Ascending aorta (tissue), 2 donors: ENCODE measurements around the gene DROSHA. TPM values are rescaled to one million over a fixed set of nuclear protein-coding genes. Genes with fewer than 3 reads are reported as not detected.

ENCODE experiments used
- DNase-seq, 2 donors: peaks; one replicate each; pipeline ENCODE4 v3.0.0-alpha.2; 2019; ENCODE audit warnings: low spot score in 2 of 2
- H3K27ac ChIP-seq, 2 donors: fragments of 200-600 bp; sonication (generic); one replicate each; pipeline ENCODE4 v1.5.1; 2016 to 2017; ENCODE audit warnings: mild to moderate bottlenecking in 1 of 2
- H3K27me3 ChIP-seq: fragments of 200-600 bp; sonication (generic); one replicate; pipeline ENCODE4 v1.5.1; 2017
- H3K36me3 ChIP-seq, 2 donors: fragments of 200-600 bp; sonication (generic); one replicate each; pipeline ENCODE4 v1.5.1; 2016
- H3K4me1 ChIP-seq, 2 donors: fragments of 200-600 bp; sonication (generic); one replicate each; pipeline ENCODE4 v1.5.1; 2016 to 2017; ENCODE audit warnings: mild to moderate bottlenecking in 1 of 2
- H3K4me3 ChIP-seq, 2 donors: fragments of 200-600 bp; sonication (generic); one replicate each; pipeline ENCODE4 v1.5.1; 2016 to 2017; ENCODE audit warnings: mild to moderate bottlenecking in 1 of 2
- H3K9me3 ChIP-seq, 2 donors: fragments of 200-600 bp; sonication (generic); one replicate each; pipeline ENCODE4 v1.5.1; 2016
- CTCF ChIP-seq, 3 experiments: fragments of 200-600 bp in 2 of 3; fragments of 450-650 bp in 1 of 3; sonication (generic) in 2 of 3; IDR thresholded peaks; one replicate each; pipeline ENCODE4 v1.5.1; 2016 to 2019; ENCODE audit warnings: antibody characterized with exemption in 3 of 3, mild to moderate bottlenecking in 1 of 3, moderate library complexity in 1 of 3
- intact Hi-C: fragments of 100-400 bp; cut with DNase I; formaldehyde crosslinking; loops from one replicate; pipeline ENCODE4 v1.15.1; 2023
- total RNA-seq: library from RNA; depleted of rRNA; stranded (reverse); fragments of >200 nt; gene quantifications from one replicate; pipeline ENCODE4 v1.1.0, GENCODE V29; 2016

Gene DROSHA
- total RNA-seq, 1 donor from 2014 or later = 54.9 TPM

GRCh38 chr5:31485376-31486207 is 46.3 kb downstream of the DROSHA start:
- Histone ChIP-seq H3K9me3 (no peaks in the 10 kb centered on the region), H3K4me3 (no peak overlapping the region), H3K4me1 (no peaks in the 10 kb centered on the region), H3K36me3 (peaks cover 11 to 48% of the 10 kb centered on the region in 2 donors), H3K27me3 (no peaks in the 10 kb centered on the region), H3K27ac (no peak overlapping the region)
- no peak for TF ChIP-seq CTCF (IDR thresholded peaks at IDR 0.05)
- intact Hi-C loops = no loop called here
- DNase-seq = no peak

- intact Hi-C loops = no loop called here
- TF ChIP-seq CTCF (IDR thresholded peaks at IDR 0.05) = no peak
Observed at GRCh38 chr5:31481531-31482165, 50.2 kb downstream of the DROSHA start.

GRCh38 chr5:31479706-31480105 is 52.2 kb downstream of the DROSHA start:
- Histone ChIP-seq H3K4me1 (no peaks in the 10 kb centered on the region), H3K36me3 (peaks cover 6 to 28% of the 10 kb centered on the region in 2 donors), H3K27ac (no peak overlapping the region), H3K9me3 (no peaks in the 10 kb centered on the region), H3K4me3 (no peak overlapping the region), H3K27me3 (no peaks in the 10 kb centered on the region)
- intact Hi-C loops = no loop called here
- no peak for TF ChIP-seq CTCF (IDR thresholded peaks at IDR 0.05)
- no peak for DNase-seq

More at GRCh38 chr5:31481531-31482165, 50.2 kb downstream of the DROSHA start:
- DNase-seq = no peak
- no peaks in the 10 kb centered on the region for H3K27me3 ChIP-seq
- H3K4me1 ChIP-seq = no peaks in the 10 kb centered on the region
- H3K36me3 ChIP-seq = peaks cover 0 to 28% of the 10 kb centered on the region in 2 donors
- no peak overlapping the region for H3K27ac ChIP-seq
- no peaks in the 10 kb centered on the region for H3K9me3 ChIP-seq
- no peak overlapping the region for H3K4me3 ChIP-seq

GRCh38 chr5:31478901-31479300 is 53.0 kb downstream of the DROSHA start:
- intact Hi-C loops = no loop called here
- peaks cover 6 to 33% of the 10 kb centered on the region in 2 donors for H3K36me3 ChIP-seq

GRCh38 chr5:31477971-31478370 is 53.9 kb downstream of the DROSHA start:
- TF ChIP-seq CTCF (IDR thresholded peaks at IDR 0.05) = no peak
- H3K4me1 ChIP-seq = no peaks in the 10 kb centered on the region
- H3K4me3 ChIP-seq = no peak overlapping the region
- no peak for DNase-seq
- H3K9me3 ChIP-seq = no peaks in the 10 kb centered on the region
- peaks cover 6 to 33% of the 10 kb centered on the region in 2 donors for H3K36me3 ChIP-seq
- H3K27ac ChIP-seq = no peak overlapping the region
- H3K27me3 ChIP-seq = no peaks in the 10 kb centered on the region
- intact Hi-C loops = no loop called here

More at GRCh38 chr5:31478901-31479300, 53.0 kb downstream of the DROSHA start:
- DNase-seq = no peak
- no peaks in the 10 kb centered on the region for H3K9me3 ChIP-seq
- H3K27ac ChIP-seq = no peak overlapping the region
- H3K4me3 ChIP-seq = no peak overlapping the region
- no peak for TF ChIP-seq CTCF (IDR thresholded peaks at IDR 0.05)
- H3K4me1 ChIP-seq = no peaks in the 10 kb centered on the region
- H3K27me3 ChIP-seq = no peaks in the 10 kb centered on the region
